Testis (tissue), 3 donors: ENCODE data around the gene MYO1E. TPM values are rescaled to one million over a fixed set of nuclear protein-coding genes. Genes with fewer than 3 reads are reported as not detected.

Experiments used
- DNase-seq: peaks from one replicate; pipeline ENCODE4 v3.0.0-alpha.2; 2019
- H3K27ac ChIP-seq, 2 donors: fragments of 200-600 bp; sonication (generic); one replicate each; pipeline ENCODE4 v1.5.1; 2019
- H3K27me3 ChIP-seq: fragments of 200-600 bp; sonication (generic); one replicate; pipeline ENCODE4 v1.5.1; 2019
- H3K36me3 ChIP-seq: fragments of 200-600 bp; sonication (generic); one replicate; pipeline ENCODE4 v1.5.1; 2017; ENCODE audit warnings: low read depth; ENCODE audit errors: missing control alignments
- H3K4me1 ChIP-seq: fragments of 200-600 bp; sonication (generic); one replicate; pipeline ENCODE4 v1.5.1; 2019
- H3K4me3 ChIP-seq, 2 donors: fragments of 200-600 bp; sonication (generic); one replicate each; pipeline ENCODE4 v1.5.1; 2017 to 2019
- H3K9me3 ChIP-seq: fragments of 200-600 bp; sonication (generic); one replicate; pipeline ENCODE4 v1.5.1; 2017
- CTCF ChIP-seq, 3 experiments: fragments of 450-650 bp in 2 of 3; fragments of 200-600 bp in 1 of 3; sonication (generic) in 1 of 3; IDR thresholded peaks; one replicate each; pipeline ENCODE4 v1.5.1; 2016 to 2019; ENCODE audit warnings: antibody characterized with exemption in 3 of 3, mild to moderate bottlenecking in 2 of 3, moderate library complexity in 1 of 3
- POLR2A ChIP-seq: fragments of 450-650 bp; IDR thresholded peaks from one replicate; pipeline ENCODE4 v1.6.1; 2017; ENCODE audit warnings: antibody characterized with exemption, mild to moderate bottlenecking, moderate library complexity
- WGBS, 2 donors: methylation state at CpG; one replicate each; pipeline ENCODE4 v1.1.5; 2018; 5-methylcytosine and 5-hydroxymethylcytosine counted together
- intact Hi-C: fragments of 100-400 bp; cut with DNase I; formaldehyde crosslinking; loops from one replicate; pipeline ENCODE4 v1.15.1; 2023; ENCODE audit warnings: low total_unique reads
- polyA plus RNA-seq: library from polyadenylated mRNA; stranded (reverse); fragments of 350-450 nt; fragmentation: Illumina TruSeq; extraction: RNeasy Lipid Tissue Mini Kit (QIAGEN cat#74804); gene quantifications from one replicate; pipeline ENCODE4 v1.2.3, GENCODE V29; 2014; ENCODE audit warnings: low read depth, low replicate concordance; ENCODE audit not compliant: insufficient read depth
- total RNA-seq, 2 donors: library from RNA; depleted of rRNA; stranded (reverse); fragments of >200 nt; gene quantifications; one replicate each; pipeline ENCODE4 v1.2.3, GENCODE V29; 2016

The MYO1E gene
- total and polyA plus RNA-seq, 3 donors from 2014 or later = 14.3 to 23.4 (median 22.5) TPM

GRCh38 chr15:59199626-59200465 is 172.8 kb downstream of the MYO1E start:
- 80 to 82% methylated on average over 10 of the region's 10 CpGs for WGBS, 2 donors
- Histone ChIP-seq H3K27ac (no peak overlapping the region), H3K36me3 (no peaks in the 10 kb centered on the region), H3K4me1 (no peaks in the 10 kb centered on the region), H3K4me3 (no peak overlapping the region), H3K9me3 (no peaks in the 10 kb centered on the region), H3K27me3 (no peaks in the 10 kb centered on the region)
- intact Hi-C loops = no loop called here
- no peak for TF ChIP-seq POLR2A
- no peak for TF ChIP-seq CTCF (IDR thresholded peaks at IDR 0.05)
- DNase-seq = no peak

- WGBS, 2 donors = 82 to 83% methylated on average over 2 of the region's 2 CpGs
- Histone ChIP-seq H3K36me3 (no peaks in the 10 kb centered on the region), H3K9me3 (no peaks in the 10 kb centered on the region), H3K4me3 (no peak overlapping the region), H3K4me1 (no peaks in the 10 kb centered on the region), H3K27ac (no peak overlapping the region), H3K27me3 (no peaks in the 10 kb centered on the region)
- no peak for TF ChIP-seq CTCF (IDR thresholded peaks at IDR 0.05)
- no peak for TF ChIP-seq POLR2A
- DNase-seq = no peak
- intact Hi-C loops = no loop called here
Observed at GRCh38 chr15:59197454-59197853, 175.2 kb downstream of the MYO1E start.

- no peaks in the 10 kb centered on the region for H3K9me3 ChIP-seq
- no peak for TF ChIP-seq POLR2A
- no peak for TF ChIP-seq CTCF (IDR thresholded peaks at IDR 0.05)
- DNase-seq = no peak
- no peaks in the 10 kb centered on the region for H3K36me3 ChIP-seq
- no peaks in the 10 kb centered on the region for H3K4me1 ChIP-seq
- 93 to 98% methylated on average over 2 of the region's 2 CpGs for WGBS, 2 donors
- no peaks in the 10 kb centered on the region for H3K27me3 ChIP-seq
- no peak overlapping the region for H3K27ac ChIP-seq
- intact Hi-C loops = no loop called here
- no peak overlapping the region for H3K4me3 ChIP-seq
Observed at GRCh38 chr15:59196416-59196815, 176.3 kb downstream of the MYO1E start.

- Histone ChIP-seq H3K27me3 (no peaks in the 10 kb centered on the region), H3K36me3 (no peaks in the 10 kb centered on the region), H3K9me3 (no peaks in the 10 kb centered on the region), H3K4me3 (no peak overlapping the region), H3K27ac (no peak overlapping the region), H3K4me1 (no peaks in the 10 kb centered on the region)
- intact Hi-C loops = no loop called here
- TF ChIP-seq CTCF (IDR thresholded peaks at IDR 0.05) = no peak
- TF ChIP-seq POLR2A = no peak
- DNase-seq = no peak
- 89 to 91% methylated on average over 9 to 10 of the region's 10 CpGs for WGBS, 2 donors
Observed at GRCh38 chr15:59194639-59195325, 177.9 kb downstream of the MYO1E start.
